ENCODE data around the gene KLHDC10. TPM values are rescaled to one million over a fixed set of nuclear protein-coding genes. Genes with fewer than 3 reads are reported as not detected.

The KLHDC10 gene
- total RNA-seq, 1 donor from 2014 or later: 35.3 TPM

Other genes starting within 250 kb of the KLHDC10 start
- gene UBE2H, start 117.6 kb upstream of the KLHDC10 start, total RNA-seq: 143 and 160 TPM in 2 replicates
- gene ZC3HC1, start 19.2 kb upstream of the KLHDC10 start, total RNA-seq: 19.5 and 19.8 TPM in 2 replicates
- 22.7 and 23.4 TPM in 2 replicates for gene TMEM209, start 134.9 kb downstream of the KLHDC10 start, total RNA-seq
- gene SSMEM1, start 137.3 kb downstream of the KLHDC10 start, total RNA-seq: not detected in 2 replicates
- not detected in 2 replicates for gene CPA2, start 196.3 kb downstream of the KLHDC10 start, total RNA-seq
- gene CPA4, start 222.6 kb downstream of the KLHDC10 start, total RNA-seq: 23.6 and 24.7 TPM in 2 replicates